HG03520 (cell line): ENCODE results near the gene SLAMF1.
"Not testable (repeated sequence)": the region's sequence is repeated elsewhere in the genome, so short reads cannot be mapped to it uniquely, and the experiment has no call there.

Experiments
- ATAC-seq: cut with Tn5 transposase; IDR thresholded peaks from one replicate; pipeline ENCODE4 v1.9.1; 2021; ENCODE audit warnings: mild to moderate bottlenecking, moderate library complexity; ENCODE audit not compliant: unreplicated experiment

The SLAMF1 gene

DNA sequence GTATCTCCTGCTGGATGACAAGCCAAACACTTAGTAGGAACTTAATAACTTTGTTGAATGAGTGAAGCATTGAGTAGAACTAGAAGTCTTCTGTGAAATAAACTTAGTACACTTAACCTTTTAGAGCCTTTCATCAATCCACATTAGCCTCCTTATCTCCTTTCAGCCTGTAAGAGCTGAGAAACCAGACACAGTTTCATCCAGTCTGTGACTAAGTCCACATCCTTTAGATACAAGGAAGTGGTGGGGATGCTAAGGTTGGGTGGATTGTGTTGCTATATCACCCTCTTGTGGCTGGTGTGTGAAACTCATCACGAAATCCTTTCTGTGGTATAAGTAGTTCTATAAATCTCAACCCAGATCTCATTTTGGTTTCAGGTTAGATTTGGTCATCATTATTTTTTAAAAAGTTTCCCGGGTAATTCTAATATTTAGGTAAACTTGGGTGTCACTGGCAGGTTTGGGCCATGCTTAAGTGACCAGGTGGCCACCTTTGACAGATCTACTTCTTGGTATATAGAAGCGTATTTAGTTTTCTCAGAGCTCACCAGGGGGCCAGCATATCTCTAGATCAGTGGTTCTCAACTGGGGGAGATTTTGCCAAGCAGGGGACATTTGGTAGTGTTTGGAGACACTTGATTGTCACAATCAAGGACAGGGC is 39.7 kb downstream of the SLAMF1 start:
- ATAC-seq, result peak; percentile 72

DNA sequence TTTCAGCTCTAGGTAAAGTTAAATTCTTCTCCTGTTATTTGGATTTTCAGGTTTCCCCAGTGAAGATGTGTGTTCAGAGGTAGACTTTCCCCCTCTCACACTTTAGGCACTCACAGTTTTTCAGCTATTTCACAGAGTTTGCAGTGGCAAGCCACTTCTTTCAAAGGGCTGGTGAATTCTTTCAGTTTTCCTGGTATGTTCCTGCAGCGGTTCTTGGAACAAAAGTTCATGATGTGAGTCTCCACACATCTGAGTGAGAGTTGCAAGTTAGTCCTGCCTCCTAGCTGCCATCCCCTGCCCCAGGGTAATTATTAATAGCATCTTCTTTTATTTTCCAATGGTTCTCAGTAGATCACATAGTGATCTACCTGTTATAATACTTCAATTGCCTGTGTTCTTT is 40.2 kb downstream of the SLAMF1 start:
- no peak for ATAC-seq

- ATAC-seq, result no peak
These were observed 40.9 kb downstream of the SLAMF1 start for GRCh38 chr1:160605792-160606479.

- no peak for ATAC-seq
These were observed 41.6 kb downstream of the SLAMF1 start for GRCh38 chr1:160605205-160605604.

- no peak for ATAC-seq
These were observed 49.1 kb downstream of the SLAMF1 start for GRCh38 chr1:160597705-160598104.

DNA sequence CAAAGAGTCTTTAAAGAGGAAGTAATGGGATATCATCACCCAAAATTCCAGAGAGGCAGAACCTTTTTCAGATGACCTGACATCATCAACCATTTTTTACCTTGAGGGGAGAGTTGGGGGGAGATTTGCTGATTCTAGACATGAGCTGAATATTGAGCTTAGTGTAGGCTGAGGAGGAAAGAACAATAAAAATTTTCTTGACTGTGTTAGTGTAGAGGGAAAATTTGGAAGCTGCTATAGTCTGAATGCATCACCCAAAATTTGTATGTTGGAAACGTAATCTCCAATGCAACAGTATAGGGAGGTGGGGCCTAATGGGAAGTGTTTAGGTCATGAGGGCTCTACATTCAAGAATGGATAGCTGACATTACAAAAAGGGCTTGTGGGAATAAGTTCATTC is 49.8 kb downstream of the SLAMF1 start:
- ATAC-seq, result no peak

- ATAC-seq, result no peak
These were observed 56.4 kb downstream of the SLAMF1 start for GRCh38 chr1:160590488-160590887.

DNA sequence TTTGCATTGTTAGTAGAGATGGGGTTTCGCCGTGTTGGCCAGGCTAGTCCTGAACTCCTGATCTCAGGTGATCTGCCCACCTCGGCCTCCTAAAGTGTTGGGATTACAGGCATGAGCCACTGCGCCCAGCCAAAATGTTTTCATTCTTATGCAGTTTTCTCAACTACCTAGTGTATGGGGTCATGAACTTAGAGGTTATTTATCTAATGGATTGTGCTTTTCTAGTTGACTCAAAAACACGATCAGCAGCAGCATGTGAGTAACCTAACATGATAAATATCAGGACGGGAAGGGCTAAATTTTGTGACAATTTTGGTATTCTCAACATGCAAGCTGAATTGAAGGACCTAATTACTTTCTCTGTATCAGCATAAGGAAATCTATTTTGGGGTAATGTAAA is 58.4 kb downstream of the SLAMF1 start:
- ATAC-seq, result no peak

DNA sequence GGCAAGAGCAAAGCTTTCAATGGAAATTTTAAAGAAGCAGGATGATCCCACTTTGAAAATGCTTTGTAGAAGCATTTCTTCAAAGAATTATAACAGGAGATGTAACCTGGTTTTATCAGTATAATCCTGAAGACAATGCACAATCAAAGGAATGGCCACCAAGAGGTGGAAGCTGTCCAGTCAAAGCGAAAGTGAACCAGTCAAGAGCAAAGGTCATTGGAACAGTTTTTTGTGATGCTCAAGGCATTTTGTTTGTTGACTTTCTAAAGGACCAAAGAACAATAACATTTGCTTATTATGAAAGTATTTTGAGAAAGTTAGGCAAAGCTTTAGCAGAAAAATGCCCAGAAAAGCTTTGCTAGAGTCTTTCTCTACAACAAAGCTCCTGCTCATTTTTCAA is 62.1 kb downstream of the SLAMF1 start:
- no peak for ATAC-seq

DNA sequence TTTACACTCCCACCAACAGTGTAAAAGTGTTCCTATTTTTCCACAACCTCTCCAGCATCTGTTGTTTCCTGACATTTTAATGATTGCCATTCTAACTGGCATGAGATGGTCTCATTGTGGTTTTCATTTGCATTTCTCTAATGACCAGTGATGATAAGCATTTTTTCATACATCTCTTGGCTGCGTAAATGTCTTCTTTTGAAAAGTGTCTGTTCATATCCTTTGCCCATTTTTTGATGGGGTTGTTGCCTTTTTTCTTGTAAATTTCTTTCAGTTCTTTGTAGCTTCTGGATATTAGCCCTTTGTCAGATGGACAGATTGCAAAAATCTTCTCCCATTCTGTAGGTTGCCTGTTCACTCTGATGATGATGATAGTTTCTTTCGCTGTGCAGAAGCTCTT is 63.9 kb downstream of the SLAMF1 start:
- ATAC-seq, result not testable (repeated sequence)

DNA sequence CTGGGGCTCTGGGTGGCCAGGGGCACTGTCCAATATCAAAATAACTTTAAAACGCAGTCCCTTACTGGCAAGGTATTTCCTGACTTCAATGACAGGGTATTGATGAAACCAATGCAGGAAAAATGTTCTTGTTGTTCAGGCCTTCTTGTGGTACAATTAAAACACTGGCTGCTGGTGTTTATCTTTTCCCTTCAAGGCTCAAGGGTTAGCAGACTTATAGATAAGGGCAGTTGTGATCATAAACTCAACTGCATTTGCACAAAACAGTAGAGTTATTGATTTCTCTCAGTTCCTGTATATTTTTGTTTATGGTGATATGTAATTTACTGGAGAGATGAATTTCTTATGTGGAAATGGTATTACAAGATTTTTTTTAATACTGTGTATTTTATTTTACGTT is 64.9 kb downstream of the SLAMF1 start:
- ATAC-seq, result no peak

- ATAC-seq, result no peak
These were observed 66.5 kb downstream of the SLAMF1 start for GRCh38 chr1:160580221-160580812.

DNA sequence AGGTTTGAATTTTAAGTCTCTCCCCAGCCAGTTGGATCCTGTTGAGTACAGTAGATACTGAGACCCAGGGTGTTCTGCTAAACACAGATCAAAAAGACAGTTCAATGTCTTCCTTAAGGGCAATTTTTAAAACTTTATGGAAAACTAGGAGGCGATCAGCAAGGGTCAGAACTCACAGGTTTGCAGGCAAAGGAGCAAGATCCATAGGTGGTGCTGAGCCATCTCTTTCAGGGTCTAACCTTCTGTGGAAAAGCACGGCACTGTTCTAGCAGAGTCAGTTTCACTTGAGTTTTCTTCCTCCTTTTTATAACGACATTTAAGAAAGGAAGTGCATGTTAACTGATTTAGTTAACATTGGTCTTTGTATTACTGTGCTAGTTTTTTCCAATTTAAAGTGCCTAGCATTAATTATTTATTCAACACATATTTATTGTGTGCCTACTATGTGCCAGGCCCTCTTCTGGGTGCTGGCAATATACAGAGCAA is 67.6 kb downstream of the SLAMF1 start, which contains the start of gene CD84:
Gene CD84, minus strand, starts transcription at position 281 of the 486 bp plus-strand sequence. Its CDS starts 59 bp downstream, at position 222.
- ATAC-seq, result no peak

GRCh38 chr1:160578525-160579191 is 68.2 kb downstream of the SLAMF1 start:
- no peak for ATAC-seq

- ATAC-seq, result no peak
These were observed 68.7 kb downstream of the SLAMF1 start for GRCh38 chr1:160578175-160578524.

DNA sequence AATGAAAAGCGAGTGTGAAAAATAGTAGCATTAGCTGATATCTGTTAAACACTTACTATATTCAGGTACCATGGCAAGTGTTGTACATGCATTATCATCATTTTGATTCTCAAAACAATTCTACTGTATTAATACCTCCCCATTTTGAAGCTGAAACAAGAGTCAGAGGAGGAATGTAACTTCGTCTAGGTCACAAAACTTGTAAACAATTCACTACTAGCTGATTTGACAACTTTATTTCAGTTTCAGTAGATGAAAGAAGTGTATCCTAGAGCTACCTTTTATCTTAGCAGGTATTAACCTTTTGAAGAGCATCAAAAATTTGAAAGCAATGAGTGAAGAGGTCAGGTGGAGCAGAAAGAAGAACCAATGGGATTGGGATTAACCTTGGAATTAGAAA is 69.2 kb downstream of the SLAMF1 start:
- no peak for ATAC-seq

DNA sequence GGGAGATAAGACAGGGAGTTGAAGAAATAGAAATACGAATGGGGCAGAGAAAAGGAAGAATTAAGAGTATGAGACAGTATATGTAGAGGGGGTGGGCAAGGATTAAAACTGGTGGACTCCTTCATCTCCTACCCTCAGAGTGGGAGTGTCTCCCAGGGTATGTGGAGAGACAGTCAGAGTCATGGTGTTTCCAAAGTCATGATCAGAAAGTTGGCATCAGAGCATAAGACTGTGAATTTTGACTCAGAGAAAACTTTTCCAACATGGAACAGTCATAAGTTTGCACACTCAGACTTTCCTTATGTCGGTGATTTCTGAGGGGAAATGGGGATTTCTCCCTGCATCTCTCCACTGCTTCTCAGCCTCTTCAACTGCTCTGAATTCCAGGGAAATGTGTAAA is 70.0 kb downstream of the SLAMF1 start:
- ATAC-seq, result no peak

DNA sequence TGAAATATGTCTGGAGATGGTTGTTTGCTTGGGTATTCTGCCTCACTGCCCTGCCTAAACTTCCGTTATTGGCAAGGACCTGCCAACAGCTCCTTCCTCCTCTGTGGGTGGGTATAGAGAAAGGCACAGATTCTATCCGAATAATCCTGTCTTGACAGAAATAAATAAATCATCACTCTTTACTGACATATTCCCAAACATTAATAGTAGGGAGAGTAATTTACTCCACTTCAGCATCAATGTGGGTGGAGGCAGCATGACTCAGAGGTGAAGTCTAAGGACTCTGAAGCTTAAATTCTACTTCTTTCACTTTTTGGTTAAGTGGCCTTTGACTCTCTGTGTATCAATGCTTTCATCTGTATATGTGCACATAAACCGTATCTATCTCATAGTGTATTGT is 70.5 kb downstream of the SLAMF1 start:
- no peak for ATAC-seq

DNA sequence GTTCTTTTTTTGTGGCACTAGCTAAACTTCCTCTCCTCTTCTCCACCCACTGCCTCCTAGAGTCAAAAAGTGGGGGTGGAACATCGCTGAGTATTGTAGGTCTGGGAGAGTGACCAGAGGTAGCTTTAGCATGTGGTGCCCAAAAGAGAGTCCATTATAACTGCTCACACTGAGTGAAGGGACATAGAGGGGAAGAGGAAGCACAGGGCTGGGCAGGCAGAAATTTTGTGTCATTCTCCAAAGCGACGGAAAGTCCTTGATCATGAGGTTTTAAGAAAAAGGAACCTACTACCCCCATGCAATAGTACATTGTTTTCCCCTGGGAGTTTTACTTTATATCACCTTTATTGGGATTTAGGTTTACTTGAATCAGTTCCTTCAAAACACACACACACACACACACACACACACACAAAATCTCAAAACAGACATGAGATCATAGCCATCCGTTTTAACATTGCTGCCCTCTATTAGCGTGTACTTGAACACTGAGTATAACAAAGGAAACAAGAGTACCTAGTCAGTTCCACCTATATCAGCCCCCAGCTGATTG is 71.7 kb downstream of the SLAMF1 start:
- no peak for ATAC-seq

GRCh38 chr1:160570840-160571239 is 76.0 kb downstream of the SLAMF1 start:
- no peak for ATAC-seq

DNA sequence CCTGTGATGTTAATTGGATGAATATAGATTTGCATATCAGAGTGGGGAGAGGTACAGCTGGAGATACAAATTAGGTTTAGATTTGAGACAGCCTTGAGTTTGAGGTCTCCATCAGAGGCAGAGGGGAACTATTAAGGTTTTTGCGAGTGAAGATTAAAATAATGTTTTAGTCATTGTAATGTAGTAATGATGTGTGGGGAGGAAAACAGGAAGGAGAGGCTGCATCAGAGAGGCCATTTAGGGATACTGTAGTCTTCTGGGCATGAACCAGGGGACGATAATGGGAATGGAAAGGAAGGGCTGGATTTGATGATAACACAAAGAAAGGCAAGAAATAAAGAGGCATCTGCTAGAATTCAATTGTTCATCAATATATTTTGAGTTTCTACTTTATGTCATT is 77.0 kb downstream of the SLAMF1 start:
- ATAC-seq, result no peak
